ENCODE results near the gene AGBL4.

AGBL4 gene

GRCh38 chr1:48687282-48688045, 1336.3 kb downstream of the AGBL4 start:
- TF ChIP-seq, protein P1, sequence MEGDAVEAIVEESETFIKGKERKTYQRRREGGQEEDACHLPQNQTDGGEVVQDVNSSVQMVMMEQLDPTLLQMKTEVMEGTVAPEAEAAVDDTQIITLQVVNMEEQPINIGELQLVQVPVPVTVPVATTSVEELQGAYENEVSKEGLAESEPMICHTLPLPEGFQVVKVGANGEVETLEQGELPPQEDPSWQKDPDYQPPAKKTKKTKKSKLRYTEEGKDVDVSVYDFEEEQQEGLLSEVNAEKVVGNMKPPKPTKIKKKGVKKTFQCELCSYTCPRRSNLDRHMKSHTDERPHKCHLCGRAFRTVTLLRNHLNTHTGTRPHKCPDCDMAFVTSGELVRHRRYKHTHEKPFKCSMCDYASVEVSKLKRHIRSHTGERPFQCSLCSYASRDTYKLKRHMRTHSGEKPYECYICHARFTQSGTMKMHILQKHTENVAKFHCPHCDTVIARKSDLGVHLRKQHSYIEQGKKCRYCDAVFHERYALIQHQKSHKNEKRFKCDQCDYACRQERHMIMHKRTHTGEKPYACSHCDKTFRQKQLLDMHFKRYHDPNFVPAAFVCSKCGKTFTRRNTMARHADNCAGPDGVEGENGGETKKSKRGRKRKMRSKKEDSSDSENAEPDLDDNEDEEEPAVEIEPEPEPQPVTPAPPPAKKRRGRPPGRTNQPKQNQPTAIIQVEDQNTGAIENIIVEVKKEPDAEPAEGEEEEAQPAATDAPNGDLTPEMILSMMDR (IDR thresholded peaks at IDR 0.05; ENCODE audit: borderline replicate concordance, insufficient read depth, low read depth, low read length): no peak
- H3K4me3 ChIP-seq (ENCODE audit: low read depth, low read length): no peak overlapping the region

- H3K4me3 ChIP-seq (ENCODE audit: low read depth, low read length): no peak overlapping the region
- TF ChIP-seq, protein P1 (IDR thresholded peaks at IDR 0.05; ENCODE audit: borderline replicate concordance, insufficient read depth, low read depth, low read length): no peak
These were observed 1337.6 kb downstream of the AGBL4 start for GRCh38 chr1:48686159-48686558.

DNA sequence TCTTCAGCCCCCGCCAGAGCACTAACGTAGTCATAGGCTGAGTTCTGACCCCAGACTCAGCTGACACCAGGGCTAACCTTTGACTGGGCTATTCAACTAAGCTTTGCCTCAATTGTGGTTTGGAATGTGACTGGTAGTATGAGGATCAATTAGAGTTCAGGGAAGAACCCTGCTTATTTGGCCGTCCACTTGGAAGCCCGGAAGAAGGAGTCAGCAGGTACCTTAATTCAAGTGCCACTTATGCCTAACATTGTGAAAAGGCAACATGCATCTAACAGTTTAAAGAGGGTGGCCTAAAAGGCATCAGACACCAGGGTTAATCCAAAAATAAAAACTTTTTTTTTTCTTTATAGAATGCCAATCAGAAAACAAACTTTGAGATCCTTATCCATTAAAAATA, 1339.4 kb downstream of the AGBL4 start:
- no peak overlapping the region for H3K4me3 ChIP-seq (ENCODE audit: low read depth, low read length)
- TF ChIP-seq, protein P1 (IDR thresholded peaks at IDR 0.05; ENCODE audit: borderline replicate concordance, insufficient read depth, low read depth, low read length): no peak

DNA sequence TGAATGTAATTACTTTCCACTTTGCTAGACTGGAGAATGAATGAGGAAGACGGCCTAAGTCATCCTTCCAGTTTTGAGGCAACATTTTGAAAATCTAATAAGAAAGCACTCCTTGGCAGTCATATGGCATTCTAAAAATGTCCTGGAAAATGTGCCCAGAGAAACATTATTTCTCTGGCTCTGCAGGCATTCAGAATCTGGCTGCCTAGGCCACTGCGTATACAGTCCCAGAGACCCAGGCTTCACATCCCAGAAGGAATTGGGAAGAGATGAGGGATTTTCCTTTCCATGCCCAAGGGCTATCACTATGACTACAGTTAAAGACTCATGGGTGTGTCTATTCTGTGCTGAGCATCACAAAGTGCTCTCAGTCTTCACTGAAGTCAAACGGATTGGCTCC, 1339.9 kb downstream of the AGBL4 start:
- TF ChIP-seq, protein P1 (IDR thresholded peaks at IDR 0.05; ENCODE audit: borderline replicate concordance, insufficient read depth, low read depth, low read length): no peak
- H3K4me3 ChIP-seq (ENCODE audit: low read depth, low read length): no peak overlapping the region

GRCh38 chr1:48681476-48682305, 1342.1 kb downstream of the AGBL4 start:
- TF ChIP-seq, protein P1 (IDR thresholded peaks at IDR 0.05; ENCODE audit: borderline replicate concordance, insufficient read depth, low read depth, low read length): no peak

GRCh38 chr1:48680411-48681035, 1343.2 kb downstream of the AGBL4 start:
- no peak overlapping the region for H3K4me3 ChIP-seq (ENCODE audit: low read depth, low read length)
- TF ChIP-seq, protein P1 (IDR thresholded peaks at IDR 0.05; ENCODE audit: borderline replicate concordance, insufficient read depth, low read depth, low read length): no peak

More at GRCh38 chr1:48681476-48682305, 1342.1 kb downstream of the AGBL4 start:
- H3K4me3 ChIP-seq (ENCODE audit: low read depth, low read length): no peak overlapping the region
